OCI-LY7 (cell line): Measurements from ENCODE around the gene IKZF3. TPM values are rescaled to one million over a fixed set of nuclear protein-coding genes. Genes with fewer than 3 reads are reported as not detected.

Source experiments
- BruUV-seq: library from RNA; stranded (reverse); fragments of 400-500 nt; replicated peaks from 2 replicates; lab custom pipeline; 2021; lab: Mats Ljungman, UMichigan
- CTCF ChIA-PET: fragments of 300-600 bp; sonication (Branson Sonifier 250); formaldehyde crosslinking; loops from one replicate; lab custom pipeline; 2022; ENCODE audit warnings: antibody characterized with exemption; ENCODE audit not compliant: unreplicated experiment; lab: Charles Lee
- POLR2A ChIA-PET: fragments of 300-600 bp; sonication (Branson Sonifier 250); formaldehyde crosslinking; loops from one replicate; lab custom pipeline; 2022; ENCODE audit warnings: antibody characterized with exemption; lab: Charles Lee
- DNase-seq: peaks from one replicate; pipeline ENCODE4 v3.0.0-alpha.2; 2015; ENCODE audit warnings: low spot score
- H2AFZ ChIP-seq: fragments of 200-600 bp; sonication (generic), shearing (Covaris generic); 2 replicates; pipeline ENCODE4 v1.6.1; 2014; ENCODE audit warnings: mild to moderate bottlenecking, antibody characterized with exemption, low read length, moderate library complexity
- H3K27ac ChIP-seq: fragments of 200-600 bp; sonication (generic); 2 replicates; pipeline ENCODE4 v1.5.1; 2014; ENCODE audit warnings: mixed run types, low read depth, mild to moderate bottlenecking, moderate library complexity, low read length, inconsistent platforms; ENCODE audit not compliant: poor library complexity, severe bottlenecking
- H3K36me3 ChIP-seq: fragments of 200-600 bp; sonication (generic); 2 replicates; pipeline ENCODE4 v1.6.1; 2014; ENCODE audit warnings: mild to moderate bottlenecking, antibody characterized with exemption, low read length, moderate library complexity, mixed read lengths; ENCODE audit not compliant: insufficient read depth
- H3K4me1 ChIP-seq: fragments of 200-600 bp; sonication (generic); 2 replicates; pipeline ENCODE4 v1.5.1; 2014; ENCODE audit warnings: mild to moderate bottlenecking, low read length; ENCODE audit not compliant: insufficient read depth, poor library complexity, severe bottlenecking
- H3K4me2 ChIP-seq: fragments of 200-600 bp; sonication (generic); 2 replicates; pipeline ENCODE4 v1.6.1; 2014; ENCODE audit warnings: mild to moderate bottlenecking, low read length
- H3K4me3 ChIP-seq: fragments of 200-600 bp; sonication (generic); 2 replicates; pipeline ENCODE4 v1.5.1; 2014; ENCODE audit warnings: mild to moderate bottlenecking, low read depth, low read length; ENCODE audit not compliant: poor library complexity, severe bottlenecking
- H3K79me2 ChIP-seq: fragments of 200-600 bp; sonication (generic); 2 replicates; pipeline ENCODE4 v1.6.1; 2016; ENCODE audit warnings: low read depth, mild to moderate bottlenecking, low read length, moderate library complexity, mixed read lengths; ENCODE audit not compliant: insufficient read depth
- H3K9me2 ChIP-seq: fragments of 200-600 bp; sonication (generic); 2 replicates; pipeline ENCODE4 v1.6.1; 2016; ENCODE audit warnings: mild to moderate bottlenecking, low read length, mixed read lengths; ENCODE audit not compliant: insufficient read depth
- H3K9me3 ChIP-seq: fragments of 200-600 bp; sonication (generic); 2 replicates; pipeline ENCODE4 v1.6.1; 2014; ENCODE audit warnings: mild to moderate bottlenecking, mixed run types, low read length, mixed read lengths
- H4K20me1 ChIP-seq: fragments of 200-600 bp; sonication (generic); 2 replicates; pipeline ENCODE4 v1.6.1; 2014; ENCODE audit warnings: mild to moderate bottlenecking, antibody characterized with exemption, low read length, moderate library complexity, mixed read lengths; ENCODE audit not compliant: insufficient read depth
- CTCF ChIP-seq: fragments of 200-600 bp; sonication (generic); conservative IDR thresholded peaks from 2 replicates; pipeline ENCODE4 v1.5.1; 2014; ENCODE audit warnings: mild to moderate bottlenecking, antibody characterized with exemption, low read length, moderate library complexity, mixed read lengths
- EZH2phosphoT487 ChIP-seq: fragments of 200-600 bp; sonication (generic); IDR thresholded peaks from 2 replicates; pipeline ENCODE4 v1.6.1; 2018; ENCODE audit warnings: low read depth, borderline replicate concordance, mild to moderate bottlenecking, mixed run types, antibody characterized with exemption, low read length, moderate library complexity, mixed read lengths
- intact Hi-C: fragments of 100-400 bp; cut with micrococcal nuclease; formaldehyde crosslinking; loops from one replicate; pipeline ENCODE4 v1.10.0; 2022; ENCODE audit not compliant: unreplicated experiment
- total RNA-seq, 2 experiments: library from RNA; depleted of rRNA in 1 of 2; stranded (reverse); fragments of >200 nt in 1 of 2; shearing (Covaris generic) in 1 of 2; gene quantifications; 2 replicates each; pipeline ENCODE4 v1.2.3, GENCODE V29; 2014 to 2022

Gene IKZF3
- total RNA-seq, 2 experiments from 2014 or later: 54.7 to 134 TPM

GRCh38 chr17:39801055-39801454 is 63.1 kb downstream of the IKZF3 start:
- no peak for DNase-seq
- peak overlapping the region; percentile 75 for H3K4me2 ChIP-seq
- ChIA-PET CTCF (no interaction called here), POLR2A (interaction anchor here (0.6 to 2.5 kb wide), 4 partner anchors 13 to 60 kb away, joined by 3 to 11 read pairs (median 4); no protein-coding TSS in a partner anchor)
- H3K9me2 ChIP-seq: no peaks in the 10 kb centered on the region
- no peak overlapping the region for H2AFZ ChIP-seq
- no peaks in the 10 kb centered on the region for H3K9me3 ChIP-seq
- TF ChIP-seq CTCF: no peak
- no peak for TF ChIP-seq EZH2phosphoT487
- H3K36me3 ChIP-seq: peaks cover 52% of the 10 kb centered on the region
- no TSS peak for BruUV-seq
- intact Hi-C loops: no loop called here
- H3K4me3 ChIP-seq: peak overlapping the region; percentile 40
- no peaks in the 10 kb centered on the region for H4K20me1 ChIP-seq
- peaks cover 83% of the 10 kb centered on the region for H3K4me1 ChIP-seq
- H3K27ac ChIP-seq: peak overlapping the region; percentile 99
- H3K79me2 ChIP-seq: peaks cover 65% of the 10 kb centered on the region

- Histone ChIP-seq H4K20me1 (no peaks in the 10 kb centered on the region), H3K36me3 (peaks cover 47% of the 10 kb centered on the region), H3K4me2 (peak overlapping the region; percentile 75), H3K79me2 (peaks cover 67% of the 10 kb centered on the region), H3K4me3 (peak overlapping the region; percentile 40), H3K27ac (peak overlapping the region; percentile 99), H3K9me2 (no peaks in the 10 kb centered on the region), H3K4me1 (peaks cover 83% of the 10 kb centered on the region), H2AFZ (no peak overlapping the region), H3K9me3 (no peaks in the 10 kb centered on the region)
- no TSS peak for BruUV-seq
- TF ChIP-seq CTCF (no peak), EZH2phosphoT487 (no peak)
- DNase-seq: peak; percentile 88
- ChIA-PET POLR2A (interaction anchor here (0.6 to 2.5 kb wide), 3 partner anchors 18 to 61 kb away, joined by 3 to 11 read pairs (median 5); no protein-coding TSS in a partner anchor), CTCF (no interaction called here)
- intact Hi-C loops: no loop called here
Measured at GRCh38 chr17:39800540-39800939, 63.6 kb downstream of the IKZF3 start.

- peaks cover 88% of the 10 kb centered on the region for H3K4me1 ChIP-seq
- intact Hi-C loops: no loop called here
- DNase-seq: peak; percentile 60
- peak overlapping the region; percentile 40 for H3K4me3 ChIP-seq
- H3K9me2 ChIP-seq: no peaks in the 10 kb centered on the region
- H3K36me3 ChIP-seq: peaks cover 36% of the 10 kb centered on the region
- no peaks in the 10 kb centered on the region for H3K9me3 ChIP-seq
- BruUV-seq: no TSS peak
- peak overlapping the region; percentile 75 for H3K4me2 ChIP-seq
- no peak overlapping the region; the same call in 1 of the 2 replicates for H2AFZ ChIP-seq
- TF ChIP-seq CTCF (no peak), EZH2phosphoT487 (no peak)
- CTCF ChIA-PET: no interaction called here
- H4K20me1 ChIP-seq: no peaks in the 10 kb centered on the region
- peak overlapping the region; percentile 99 for H3K27ac ChIP-seq
- H3K79me2 ChIP-seq: peaks cover 60% of the 10 kb centered on the region
- POLR2A ChIA-PET: interaction anchor here (1.5 kb wide), 1 partner anchor 19 kb away, joined by 4 read pairs; no protein-coding TSS in a partner anchor
Measured at GRCh38 chr17:39799395-39799794, 64.7 kb downstream of the IKZF3 start.
